ENCODE measurements around the gene PLPP3.

PLPP3 gene

DNA sequence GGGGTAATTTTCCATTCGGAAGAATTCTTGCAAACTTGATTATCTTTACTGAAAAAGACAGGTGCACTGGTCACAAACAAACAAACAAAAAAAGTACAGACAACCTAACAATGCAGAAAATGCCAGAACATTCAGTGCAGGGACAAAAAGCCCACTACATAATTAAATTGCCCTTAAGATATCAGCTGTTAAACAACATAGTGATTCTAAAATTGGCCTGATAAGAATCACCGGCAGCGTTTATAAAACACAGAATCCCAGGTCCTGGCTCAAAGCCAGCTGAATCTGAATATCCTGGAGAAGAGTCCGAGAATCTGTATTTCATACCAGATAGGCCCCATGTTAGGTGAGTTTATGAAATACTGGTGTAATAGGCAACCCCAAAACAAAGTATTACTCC, 6.1 kb downstream of the PLPP3 start:
- Histone ChIP-seq H3K9me3 (ENCODE audit: control insufficient read depth, low read depth, low read length) (no peaks in the 10 kb centered on the region), H3K4me3 (ENCODE audit: low read length) (no peak overlapping the region), H3K4me1 (ENCODE audit: control insufficient read depth, low read depth, low read length) (peaks cover 65% of the 10 kb centered on the region), H3K27ac (ENCODE audit: low read length) (no peak overlapping the region), H3K27me3 (ENCODE audit: control insufficient read depth, insufficient read depth, low read length) (no peaks in the 10 kb centered on the region), H3K9ac (ENCODE audit: low read length) (no peak overlapping the region), H3K36me3 (ENCODE audit: control insufficient read depth, low read depth, low read length) (no peaks in the 10 kb centered on the region)

DNA sequence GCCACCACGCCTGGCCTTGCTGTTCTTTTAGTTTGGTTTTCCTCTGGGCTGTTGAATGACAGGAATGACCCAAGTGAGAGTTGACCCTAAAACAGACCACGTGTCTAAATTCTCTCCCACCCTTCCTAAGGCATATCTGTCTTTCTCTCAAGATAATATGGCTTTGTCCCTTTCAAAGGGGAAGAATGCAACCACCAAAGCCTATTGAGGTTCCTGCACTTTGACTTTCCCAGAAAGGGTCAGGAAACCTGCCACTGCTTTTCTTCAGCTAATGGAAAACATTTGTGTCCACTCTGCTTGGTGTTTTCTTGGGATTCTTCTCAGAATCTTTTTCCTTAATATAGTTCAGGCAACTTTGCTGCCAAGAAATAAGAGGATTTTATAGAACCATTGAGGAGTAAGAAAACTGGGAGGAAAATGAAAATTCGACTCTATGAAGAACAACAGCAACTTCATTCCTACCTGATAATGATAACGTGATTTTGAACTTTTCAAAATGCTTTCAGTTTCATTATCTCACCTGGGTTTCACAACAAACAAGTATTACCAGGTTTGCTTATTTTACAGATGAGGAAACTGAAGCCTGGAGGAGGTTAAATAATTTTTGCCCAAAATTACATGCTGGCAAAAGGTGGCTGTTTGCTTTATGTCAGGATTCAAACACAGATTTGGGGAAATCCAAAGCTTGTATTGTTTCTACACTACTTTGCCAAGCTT, 6.9 kb downstream of the PLPP3 start:
- H3K9ac ChIP-seq (ENCODE audit: low read length), result no peak overlapping the region
- H3K9me3 ChIP-seq (ENCODE audit: control insufficient read depth, low read depth, low read length), result no peaks in the 10 kb centered on the region
- H3K36me3 ChIP-seq (ENCODE audit: control insufficient read depth, low read depth, low read length), result peaks cover 3% of the 10 kb centered on the region
- H3K4me1 ChIP-seq (ENCODE audit: control insufficient read depth, low read depth, low read length), result peaks cover 65% of the 10 kb centered on the region
- H3K27ac ChIP-seq (ENCODE audit: low read length), result no peak overlapping the region
- H3K27me3 ChIP-seq (ENCODE audit: control insufficient read depth, insufficient read depth, low read length), result no peaks in the 10 kb centered on the region
- H3K4me3 ChIP-seq (ENCODE audit: low read length), result no peak overlapping the region

DNA sequence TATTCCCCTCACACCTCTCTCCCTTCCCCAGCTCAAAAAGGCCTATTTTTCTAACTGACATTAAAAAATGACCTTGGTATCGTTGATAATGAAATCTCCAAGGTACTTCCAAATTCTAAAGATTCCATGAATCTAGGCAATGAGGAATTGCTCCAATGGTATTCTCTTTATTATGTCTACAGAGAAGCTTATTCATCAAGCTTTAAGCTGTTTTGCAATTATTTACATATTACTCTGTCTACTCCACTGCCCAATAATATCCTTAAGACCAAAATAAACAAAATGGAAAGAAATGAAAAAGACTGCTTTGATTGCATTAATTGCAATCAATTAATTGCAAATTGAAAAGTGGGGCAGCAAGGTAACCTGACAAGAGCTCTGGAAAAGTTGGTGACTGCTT, 7.9 kb downstream of the PLPP3 start:
- Histone ChIP-seq H3K4me1 (ENCODE audit: control insufficient read depth, low read depth, low read length) (peaks cover 66% of the 10 kb centered on the region), H3K27me3 (ENCODE audit: control insufficient read depth, insufficient read depth, low read length) (no peaks in the 10 kb centered on the region), H3K27ac (ENCODE audit: low read length) (no peak overlapping the region)

DNA sequence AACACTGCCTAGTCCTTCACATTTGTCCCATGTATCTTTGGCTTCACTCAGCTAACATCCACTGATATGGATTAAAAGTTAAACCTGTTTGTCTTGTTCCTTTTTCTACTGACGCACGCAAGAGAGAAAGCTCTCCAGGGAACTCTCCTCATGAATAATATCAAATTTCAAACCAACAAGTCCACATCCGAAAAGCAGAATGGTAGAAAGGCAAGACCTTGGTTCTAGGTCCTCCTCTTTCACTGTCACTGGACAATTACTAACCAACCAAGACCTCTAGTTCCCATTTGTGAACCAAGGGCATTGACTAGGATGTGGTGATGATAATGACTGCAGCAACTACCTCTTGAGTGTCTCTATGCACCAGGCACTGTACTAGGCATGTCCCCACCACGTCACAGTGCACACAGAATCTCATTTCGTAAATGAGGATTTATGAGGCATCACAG, 8.4 kb downstream of the PLPP3 start:
- no peaks in the 10 kb centered on the region for H3K9me3 ChIP-seq (ENCODE audit: control insufficient read depth, low read depth, low read length)
- no peaks in the 10 kb centered on the region for H3K27me3 ChIP-seq (ENCODE audit: control insufficient read depth, insufficient read depth, low read length)
- H3K9ac ChIP-seq (ENCODE audit: low read length), result no peak overlapping the region
- H3K27ac ChIP-seq (ENCODE audit: low read length), result no peak overlapping the region
- peak overlapping the region; percentile 6 for H3K4me3 ChIP-seq (ENCODE audit: low read length)
- peaks cover 3% of the 10 kb centered on the region for H3K36me3 ChIP-seq (ENCODE audit: control insufficient read depth, low read depth, low read length)
- H3K4me1 ChIP-seq (ENCODE audit: control insufficient read depth, low read depth, low read length), result peaks cover 66% of the 10 kb centered on the region

More for the DNA sequence above, 7.9 kb downstream of the PLPP3 start:
- Histone ChIP-seq H3K9ac (ENCODE audit: low read length) (no peak overlapping the region), H3K4me3 (ENCODE audit: low read length) (peak overlapping the region; percentile 6), H3K36me3 (ENCODE audit: control insufficient read depth, low read depth, low read length) (peaks cover 3% of the 10 kb centered on the region), H3K9me3 (ENCODE audit: control insufficient read depth, low read depth, low read length) (no peaks in the 10 kb centered on the region)

DNA sequence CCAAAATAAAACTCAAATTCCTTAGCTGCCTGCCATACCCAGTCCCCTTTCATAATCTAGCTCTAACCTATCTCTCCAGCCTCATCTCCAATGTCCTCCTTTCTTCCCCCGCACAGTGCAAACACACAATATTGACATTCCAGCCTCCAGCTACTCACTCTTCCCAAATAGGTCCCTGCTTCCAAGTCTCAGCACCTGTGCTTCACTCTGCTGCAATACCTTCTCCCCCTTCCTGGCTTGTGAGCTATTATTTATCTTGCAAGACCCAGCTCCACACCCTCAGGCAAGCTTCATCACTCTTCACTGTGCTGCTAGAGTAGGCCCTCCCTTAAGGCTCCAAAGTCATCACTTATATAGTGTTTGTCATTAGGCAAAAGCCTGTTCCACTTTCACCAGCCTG, 9.7 kb downstream of the PLPP3 start:
- Histone ChIP-seq H3K9ac (ENCODE audit: low read length) (no peak overlapping the region), H3K36me3 (ENCODE audit: control insufficient read depth, low read depth, low read length) (peaks cover 3% of the 10 kb centered on the region), H3K4me1 (ENCODE audit: control insufficient read depth, low read depth, low read length) (peaks cover 66% of the 10 kb centered on the region), H3K9me3 (ENCODE audit: control insufficient read depth, low read depth, low read length) (no peaks in the 10 kb centered on the region), H3K27me3 (ENCODE audit: control insufficient read depth, insufficient read depth, low read length) (no peaks in the 10 kb centered on the region), H3K27ac (ENCODE audit: low read length) (no peak overlapping the region), H3K4me3 (ENCODE audit: low read length) (no peak overlapping the region)

DNA sequence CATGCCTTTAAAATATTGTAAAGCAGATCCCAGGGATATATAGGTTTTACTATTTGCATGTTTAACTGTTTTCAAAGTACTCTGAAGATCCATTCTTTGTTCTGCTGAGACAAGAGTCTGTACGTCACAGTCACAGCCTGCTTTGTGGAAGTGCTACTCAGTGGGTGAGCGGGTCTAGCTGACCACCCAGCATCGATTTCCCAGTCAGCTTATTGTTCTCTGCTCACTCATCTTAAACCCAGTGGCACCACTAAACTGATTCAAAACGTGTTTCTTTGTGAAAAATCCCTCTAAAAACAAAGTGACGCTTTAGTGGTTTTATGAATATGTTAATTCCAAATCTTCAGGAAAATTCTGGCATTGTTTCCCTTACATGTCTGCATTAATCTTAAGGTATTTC, 12.4 kb downstream of the PLPP3 start:
- H3K27me3 ChIP-seq (ENCODE audit: control insufficient read depth, insufficient read depth, low read length), result no peaks in the 10 kb centered on the region
- no peak overlapping the region for H3K4me3 ChIP-seq (ENCODE audit: low read length)
- peak overlapping the region; percentile 41 for H3K9ac ChIP-seq (ENCODE audit: low read length)
- no peaks in the 10 kb centered on the region for H3K9me3 ChIP-seq (ENCODE audit: control insufficient read depth, low read depth, low read length)
- H3K27ac ChIP-seq (ENCODE audit: low read length), result peak overlapping the region; percentile 2
- H3K4me1 ChIP-seq (ENCODE audit: control insufficient read depth, low read depth, low read length), result peaks cover 75% of the 10 kb centered on the region
- H3K36me3 ChIP-seq (ENCODE audit: control insufficient read depth, low read depth, low read length), result peaks cover 3% of the 10 kb centered on the region

DNA sequence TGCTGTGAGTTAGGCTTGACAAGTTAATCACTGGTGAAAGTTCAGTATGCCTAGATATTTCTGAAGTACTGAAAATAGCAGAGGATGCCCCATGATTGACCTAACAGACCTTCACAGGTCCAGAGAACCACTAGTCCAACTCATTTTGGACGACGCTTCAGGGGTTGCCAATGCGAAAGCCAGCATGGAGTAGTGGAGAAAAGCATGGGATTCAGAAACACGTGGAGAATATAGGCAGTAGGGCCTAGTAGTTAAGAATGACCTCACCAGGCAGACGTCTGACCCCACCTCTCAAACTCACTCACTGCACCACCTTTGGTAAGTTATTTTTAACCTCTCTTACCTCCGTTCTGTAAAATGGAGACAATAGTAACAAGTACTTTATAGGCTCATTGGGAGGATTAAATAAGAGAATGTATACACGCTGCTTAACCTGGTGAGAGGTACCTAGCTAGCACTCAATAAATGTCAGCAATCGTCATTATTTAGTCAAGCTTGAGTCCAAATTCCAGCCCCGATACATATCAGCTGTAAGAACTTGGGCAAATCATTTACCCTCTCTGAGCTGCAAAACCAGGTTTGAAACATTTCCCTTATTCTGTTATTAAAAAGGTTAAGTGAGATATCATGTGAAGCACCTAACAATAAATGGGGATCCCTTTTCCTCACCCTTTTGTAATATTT, 13.2 kb downstream of the PLPP3 start:
- no peak overlapping the region for H3K4me3 ChIP-seq (ENCODE audit: low read length)
- peaks cover 68% of the 10 kb centered on the region for H3K4me1 ChIP-seq (ENCODE audit: control insufficient read depth, low read depth, low read length)
- H3K9ac ChIP-seq (ENCODE audit: low read length), result peak overlapping the region; percentile 41
- H3K27me3 ChIP-seq (ENCODE audit: control insufficient read depth, insufficient read depth, low read length), result no peaks in the 10 kb centered on the region
- H3K9me3 ChIP-seq (ENCODE audit: control insufficient read depth, low read depth, low read length), result no peaks in the 10 kb centered on the region
- H3K36me3 ChIP-seq (ENCODE audit: control insufficient read depth, low read depth, low read length), result peaks cover 3% of the 10 kb centered on the region
- H3K27ac ChIP-seq (ENCODE audit: low read length), result peak overlapping the region; percentile 55

DNA sequence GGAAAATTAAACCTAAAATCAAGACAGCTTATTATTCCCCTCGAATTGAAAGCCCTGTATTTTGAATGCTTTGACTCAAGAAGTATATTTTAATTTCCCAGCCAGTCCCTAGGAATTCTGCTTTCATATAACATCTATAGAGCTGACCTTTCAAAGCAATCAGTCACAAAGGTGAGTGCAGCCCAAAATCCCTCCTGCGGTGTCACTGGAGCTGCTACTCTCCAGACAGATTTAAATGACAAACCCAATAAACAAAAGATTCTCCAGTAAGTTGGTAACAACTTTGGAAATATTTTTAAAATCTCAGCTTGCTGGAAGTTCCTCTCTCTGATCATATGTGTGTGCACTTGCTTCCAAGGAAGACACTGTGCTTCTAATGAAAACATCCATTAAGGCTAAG, 14.7 kb downstream of the PLPP3 start:
- Histone ChIP-seq H3K4me3 (ENCODE audit: low read length) (peak overlapping the region; percentile 1), H3K9me3 (ENCODE audit: control insufficient read depth, low read depth, low read length) (no peaks in the 10 kb centered on the region), H3K4me1 (ENCODE audit: control insufficient read depth, low read depth, low read length) (peaks cover 63% of the 10 kb centered on the region), H3K27ac (ENCODE audit: low read length) (peak overlapping the region; percentile 1), H3K9ac (ENCODE audit: low read length) (no peak overlapping the region), H3K36me3 (ENCODE audit: control insufficient read depth, low read depth, low read length) (peaks cover 3% of the 10 kb centered on the region), H3K27me3 (ENCODE audit: control insufficient read depth, insufficient read depth, low read length) (no peaks in the 10 kb centered on the region)

DNA sequence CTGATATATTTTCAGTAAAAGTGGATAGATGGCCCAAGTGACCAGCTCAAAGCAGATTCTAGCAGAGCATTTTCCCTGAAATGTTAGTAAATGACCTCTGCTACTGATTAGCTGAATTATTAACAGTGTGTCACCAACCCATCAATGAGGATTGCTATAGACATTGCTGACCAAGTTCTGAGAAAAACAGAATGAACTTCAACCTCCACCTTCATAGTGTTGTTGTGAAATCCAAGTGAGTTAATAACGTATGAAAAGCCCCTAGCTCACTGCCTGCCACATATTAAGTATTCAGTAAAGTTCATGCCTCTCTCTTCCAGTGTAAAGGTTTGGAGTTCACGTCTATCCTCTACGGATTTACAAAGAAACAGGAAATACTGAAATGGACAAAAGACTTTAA, 15.8 kb downstream of the PLPP3 start:
- H3K27me3 ChIP-seq (ENCODE audit: control insufficient read depth, insufficient read depth, low read length), result no peaks in the 10 kb centered on the region
- H3K9ac ChIP-seq (ENCODE audit: low read length), result no peak overlapping the region
- H3K4me3 ChIP-seq (ENCODE audit: low read length), result no peak overlapping the region
- no peaks in the 10 kb centered on the region for H3K9me3 ChIP-seq (ENCODE audit: control insufficient read depth, low read depth, low read length)
- peaks cover 61% of the 10 kb centered on the region for H3K4me1 ChIP-seq (ENCODE audit: control insufficient read depth, low read depth, low read length)
- H3K27ac ChIP-seq (ENCODE audit: low read length), result no peak overlapping the region
- peaks cover 3% of the 10 kb centered on the region for H3K36me3 ChIP-seq (ENCODE audit: control insufficient read depth, low read depth, low read length)

DNA sequence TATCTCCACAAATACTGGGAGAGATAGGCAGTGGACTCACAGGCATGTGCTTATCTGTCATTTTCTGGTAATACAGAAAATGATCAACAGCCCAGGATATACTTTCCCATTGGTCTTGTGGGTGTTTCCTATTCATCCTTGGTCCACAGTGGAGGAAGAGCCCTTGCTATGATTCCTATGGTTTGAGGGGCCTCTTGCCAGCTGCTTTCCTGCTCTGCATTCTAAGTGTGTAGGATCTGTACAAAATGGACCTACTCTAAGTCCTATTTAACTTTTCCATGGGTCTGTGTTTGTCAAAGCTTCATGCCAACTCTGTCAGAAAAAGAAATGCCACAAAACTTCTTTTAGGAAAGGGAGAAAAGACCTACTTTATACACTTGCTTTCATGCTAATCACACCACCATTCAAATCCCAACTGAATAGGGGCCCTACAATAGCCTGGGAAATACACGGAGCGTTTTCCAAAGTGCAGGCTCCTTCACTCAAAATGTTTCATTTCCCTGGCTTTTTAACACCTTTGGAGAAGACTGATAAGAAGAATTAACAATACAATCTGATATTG, 16.4 kb downstream of the PLPP3 start:
- Histone ChIP-seq H3K4me1 (ENCODE audit: control insufficient read depth, low read depth, low read length) (peaks cover 65% of the 10 kb centered on the region), H3K27me3 (ENCODE audit: control insufficient read depth, insufficient read depth, low read length) (no peaks in the 10 kb centered on the region), H3K4me3 (ENCODE audit: low read length) (no peak overlapping the region), H3K36me3 (ENCODE audit: control insufficient read depth, low read depth, low read length) (no peaks in the 10 kb centered on the region), H3K9ac (ENCODE audit: low read length) (no peak overlapping the region), H3K9me3 (ENCODE audit: control insufficient read depth, low read depth, low read length) (no peaks in the 10 kb centered on the region), H3K27ac (ENCODE audit: low read length) (no peak overlapping the region)

DNA sequence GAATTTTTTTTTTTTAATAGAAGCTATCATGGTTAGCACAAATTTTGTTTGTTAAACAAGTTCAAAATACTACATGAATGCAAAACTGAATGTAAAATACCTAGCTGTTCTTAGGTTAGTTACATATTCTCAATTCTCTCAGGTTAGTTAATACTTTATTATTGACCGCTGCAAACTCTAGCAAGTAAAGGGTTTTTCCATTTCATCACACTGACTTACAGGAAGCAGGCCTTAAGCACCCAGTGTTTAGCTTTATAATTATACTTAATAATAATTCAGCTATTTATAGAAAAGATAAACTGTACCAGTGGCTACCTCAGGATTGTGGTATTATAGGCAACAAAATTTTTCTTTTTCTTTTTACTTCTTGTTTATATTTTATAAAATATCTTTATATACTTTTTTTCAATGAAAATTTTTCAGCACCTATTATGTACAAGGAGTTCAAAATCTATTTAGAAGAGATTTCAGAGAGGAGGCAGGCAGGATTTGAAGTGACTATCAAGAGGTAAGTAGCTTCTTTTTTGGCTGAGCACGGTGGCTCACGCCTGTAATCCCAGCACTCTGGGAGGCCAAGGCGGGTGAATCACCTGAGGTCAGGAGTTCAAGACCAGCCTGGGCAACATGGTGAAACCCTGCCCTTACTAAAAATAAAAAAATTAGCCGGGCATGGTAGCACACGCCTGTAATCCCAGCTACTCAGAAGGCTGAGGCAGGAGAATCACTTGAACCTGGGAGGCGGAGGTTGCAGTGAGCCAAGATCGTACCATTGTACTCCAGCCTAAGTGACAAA, 17.9 kb downstream of the PLPP3 start:
- no peak overlapping the region for H3K27ac ChIP-seq (ENCODE audit: low read length)
- H3K4me3 ChIP-seq (ENCODE audit: low read length), result no peak overlapping the region
- peaks cover 61% of the 10 kb centered on the region for H3K4me1 ChIP-seq (ENCODE audit: control insufficient read depth, low read depth, low read length)
- no peak overlapping the region for H3K9ac ChIP-seq (ENCODE audit: low read length)
- no peaks in the 10 kb centered on the region for H3K36me3 ChIP-seq (ENCODE audit: control insufficient read depth, low read depth, low read length)
- H3K9me3 ChIP-seq (ENCODE audit: control insufficient read depth, low read depth, low read length), result no peaks in the 10 kb centered on the region
- no peaks in the 10 kb centered on the region for H3K27me3 ChIP-seq (ENCODE audit: control insufficient read depth, insufficient read depth, low read length)
